Measurements from ENCODE around the gene NAP1L1.

- no peak for TF ChIP-seq POLR2AphosphoS5 (IDR thresholded peaks at IDR 0.05; ENCODE audit: borderline replicate concordance, low read depth, low read length)
- no peak for TF ChIP-seq EZH2 (IDR thresholded peaks at IDR 0.05)
Observed at GRCh38 chr12:76096079-76096646, 11.7 kb upstream of the NAP1L1 start.
